Suprapubic skin (tissue), 4 donors: ENCODE measurements around the gene DAZ4. TPM values are rescaled to one million over a fixed set of nuclear protein-coding genes. Genes with fewer than 3 reads are reported as not detected.
"Not testable (repeated sequence)": the region's sequence is repeated elsewhere in the genome, so short reads cannot be mapped to it uniquely, and the experiment has no call there.

ENCODE experiments used
- DNase-seq, 2 donors: peaks; one replicate each; pipeline ENCODE4 v3.0.0-alpha.2; 2019; ENCODE audit warnings: low spot score in 2 of 2
- H3K27ac ChIP-seq: fragments of 200-600 bp; sonication (generic); one replicate; pipeline ENCODE4 v1.5.1; 2019
- H3K27me3 ChIP-seq: fragments of 200-600 bp; sonication (generic); one replicate; pipeline ENCODE4 v1.5.1; 2019
- H3K36me3 ChIP-seq: fragments of 200-600 bp; sonication (generic); one replicate; pipeline ENCODE4 v1.5.1; 2019
- H3K4me1 ChIP-seq: fragments of 200-600 bp; sonication (generic); one replicate; pipeline ENCODE4 v1.5.1; 2019
- H3K4me3 ChIP-seq: fragments of 200-600 bp; sonication (generic); one replicate; pipeline ENCODE4 v1.5.1; 2019; ENCODE audit warnings: mild to moderate bottlenecking
- H3K9me3 ChIP-seq: fragments of 200-600 bp; sonication (generic); one replicate; pipeline ENCODE4 v1.5.1; 2019
- WGBS: methylation state at CpG from one replicate; pipeline ENCODE4 v1.1.5; 2018; 5-methylcytosine and 5-hydroxymethylcytosine counted together
- total RNA-seq, 4 donors: library from RNA; depleted of rRNA; stranded (reverse); fragments of >200 nt; gene quantifications; one replicate each; pipeline ENCODE4 v1.1.0, GENCODE V29; 2016

The DAZ4 gene, protein sequence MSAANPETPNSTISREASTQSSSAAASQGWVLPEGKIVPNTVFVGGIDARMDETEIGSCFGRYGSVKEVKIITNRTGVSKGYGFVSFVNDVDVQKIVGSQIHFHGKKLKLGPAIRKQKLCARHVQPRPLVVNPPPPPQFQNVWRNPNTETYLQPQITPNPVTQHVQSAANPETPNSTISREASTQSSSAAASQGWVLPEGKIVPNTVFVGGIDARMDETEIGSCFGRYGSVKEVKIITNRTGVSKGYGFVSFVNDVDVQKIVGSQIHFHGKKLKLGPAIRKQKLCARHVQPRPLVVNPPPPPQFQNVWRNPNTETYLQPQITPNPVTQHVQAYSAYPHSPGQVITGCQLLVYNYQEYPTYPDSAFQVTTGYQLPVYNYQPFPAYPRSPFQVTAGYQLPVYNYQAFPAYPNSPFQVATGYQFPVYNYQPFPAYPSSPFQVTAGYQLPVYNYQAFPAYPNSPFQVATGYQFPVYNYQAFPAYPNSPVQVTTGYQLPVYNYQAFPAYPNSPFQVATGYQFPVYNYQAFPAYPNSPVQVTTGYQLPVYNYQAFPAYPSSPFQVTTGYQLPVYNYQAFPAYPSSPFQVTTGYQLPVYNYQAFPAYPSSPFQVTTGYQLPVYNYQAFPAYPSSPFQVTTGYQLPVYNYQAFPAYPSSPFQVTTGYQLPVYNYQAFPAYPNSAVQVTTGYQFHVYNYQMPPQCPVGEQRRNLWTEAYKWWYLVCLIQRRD
- under 1 TPM in 2 of 4 donors, not detected in 2; 0.42 to 0.85 TPM for total RNA-seq

DNA sequence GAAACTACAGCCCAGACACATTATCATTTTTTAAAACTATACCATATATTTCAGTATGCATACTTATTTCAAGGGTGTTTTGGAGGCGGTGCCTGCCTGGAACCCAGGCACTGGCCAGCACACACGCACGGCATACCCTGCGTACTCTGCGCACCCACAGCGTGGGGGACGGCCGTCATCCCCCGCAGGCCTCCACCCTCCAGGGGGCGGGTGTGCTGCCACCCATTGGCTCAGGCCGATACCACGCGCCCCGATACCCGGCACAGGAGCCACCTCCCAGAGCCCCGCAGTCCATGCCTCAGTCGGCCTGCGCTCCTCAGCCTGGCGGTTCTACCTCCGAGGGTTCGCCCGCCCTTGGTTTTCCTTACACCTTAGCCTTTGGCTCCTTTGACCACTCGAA is at the start of gene DAZ4:
Gene DAZ4 (plus strand): TSS at position 301 of the 400 bp plus-strand sequence. CDS start 208 bp downstream, outside the sequence.
- H3K9me3 ChIP-seq, H3K4me1 ChIP-seq, H3K36me3 ChIP-seq, H3K27ac ChIP-seq, DNase-seq, H3K4me3 ChIP-seq, H3K27me3 ChIP-seq: not testable (repeated sequence)
- WGBS, result no CpG with 5 or more reads among the region's 23 CpGs

DNA sequence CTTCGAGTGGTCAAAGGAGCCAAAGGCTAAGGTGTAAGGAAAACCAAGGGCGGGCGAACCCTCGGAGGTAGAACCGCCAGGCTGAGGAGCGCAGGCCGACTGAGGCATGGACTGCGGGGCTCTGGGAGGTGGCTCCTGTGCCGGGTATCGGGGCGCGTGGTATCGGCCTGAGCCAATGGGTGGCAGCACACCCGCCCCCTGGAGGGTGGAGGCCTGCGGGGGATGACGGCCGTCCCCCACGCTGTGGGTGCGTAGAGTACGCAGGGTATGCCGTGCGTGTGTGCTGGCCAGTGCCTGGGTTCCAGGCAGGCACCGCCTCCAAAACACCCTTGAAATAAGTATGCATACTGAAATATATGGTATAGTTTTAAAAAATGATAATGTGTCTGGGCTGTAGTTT is 20.4 kb upstream of the DAZ4 start, which contains the start of gene DAZ3:
Gene DAZ3 (minus strand): TSS at position 101 of the 400 bp plus-strand sequence. CDS start 208 bp downstream, outside the sequence.
- not testable (repeated sequence) for H3K36me3 ChIP-seq, DNase-seq, H3K4me3 ChIP-seq, H3K27ac ChIP-seq, H3K27me3 ChIP-seq, H3K9me3 ChIP-seq, H3K4me1 ChIP-seq
- WGBS, result no CpG with 5 or more reads among the region's 23 CpGs

DNA sequence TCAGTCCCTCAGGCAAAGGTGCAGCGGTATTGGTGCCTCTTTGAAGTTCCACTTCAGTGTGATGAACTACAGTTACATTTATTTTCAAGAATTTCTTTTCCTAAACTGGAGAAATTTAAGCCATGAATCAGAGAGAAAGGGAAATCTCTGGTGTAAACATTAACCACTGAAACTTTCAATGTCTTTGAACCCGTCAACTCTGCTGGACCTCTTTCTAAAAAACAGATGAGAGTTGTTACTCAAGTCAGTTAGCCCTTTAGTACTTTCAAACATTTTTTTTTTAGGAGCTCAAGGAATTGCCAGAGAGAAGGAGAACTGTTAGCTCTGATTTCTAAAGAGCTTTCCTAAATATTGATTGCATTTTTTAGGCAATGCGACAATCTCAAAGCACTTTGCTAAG is 11.9 kb upstream of the DAZ4 start:
- H3K36me3 ChIP-seq, H3K27me3 ChIP-seq, H3K9me3 ChIP-seq, H3K4me1 ChIP-seq, DNase-seq, H3K27ac ChIP-seq, H3K4me3 ChIP-seq: not testable (repeated sequence)
- whole genome bisulfite sequencing, result no CpG with 5 or more reads among the region's 3 CpGs

DNA sequence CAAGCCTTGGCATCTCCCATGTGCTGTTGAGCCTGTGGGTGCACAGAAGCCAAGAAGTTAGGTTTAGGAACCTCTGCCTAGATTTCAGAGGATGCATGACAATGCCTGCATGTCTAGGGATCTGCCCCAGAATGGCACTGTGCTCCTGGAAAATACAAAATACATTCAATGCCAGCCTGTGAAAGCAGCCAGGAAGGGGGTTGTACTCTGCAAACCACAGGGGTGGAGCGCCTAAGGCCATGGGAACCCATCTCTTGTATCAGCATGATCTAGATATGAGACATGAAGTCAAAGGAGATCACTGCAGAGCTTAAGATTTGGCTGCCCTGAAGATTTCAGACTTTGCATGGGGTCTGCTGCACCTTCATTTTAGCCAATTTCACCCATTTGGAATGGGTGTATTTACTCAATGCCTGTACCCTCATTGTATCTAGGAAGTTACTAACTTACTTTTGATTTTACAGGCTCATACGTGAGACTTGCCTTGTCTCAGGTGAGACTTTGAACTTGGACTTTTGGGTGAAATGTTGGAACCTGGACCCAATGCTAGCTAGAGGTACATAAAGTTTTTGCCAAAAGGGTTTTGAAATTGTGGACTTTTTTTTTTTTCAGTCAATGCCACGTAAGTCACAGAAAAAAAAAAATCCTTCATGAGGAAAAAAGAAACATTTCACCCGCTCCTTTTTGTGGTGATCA is 9.4 kb upstream of the DAZ4 start:
- no CpG with 5 or more reads among the region's 4 CpGs for WGBS
- not testable (repeated sequence) for H3K36me3 ChIP-seq, H3K9me3 ChIP-seq, H3K4me3 ChIP-seq, H3K27me3 ChIP-seq, H3K27ac ChIP-seq, H3K4me1 ChIP-seq, DNase-seq

DNA sequence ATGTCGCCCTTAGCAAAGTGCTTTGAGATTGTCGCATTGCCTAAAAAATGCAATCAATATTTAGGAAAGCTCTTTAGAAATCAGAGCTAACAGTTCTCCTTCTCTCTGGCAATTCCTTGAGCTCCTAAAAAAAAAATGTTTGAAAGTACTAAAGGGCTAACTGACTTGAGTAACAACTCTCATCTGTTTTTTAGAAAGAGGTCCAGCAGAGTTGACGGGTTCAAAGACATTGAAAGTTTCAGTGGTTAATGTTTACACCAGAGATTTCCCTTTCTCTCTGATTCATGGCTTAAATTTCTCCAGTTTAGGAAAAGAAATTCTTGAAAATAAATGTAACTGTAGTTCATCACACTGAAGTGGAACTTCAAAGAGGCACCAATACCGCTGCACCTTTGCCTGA is 8.7 kb upstream of the DAZ4 start:
- DNase-seq, H3K4me1 ChIP-seq, H3K27me3 ChIP-seq, H3K36me3 ChIP-seq, H3K27ac ChIP-seq, H3K9me3 ChIP-seq, H3K4me3 ChIP-seq: not testable (repeated sequence)
- no CpG with 5 or more reads among the region's 4 CpGs for WGBS

Other genes with a start within 250 kb of the DAZ4 start
- 1 to 10 TPM in 1 of 4 donors, under 1 TPM in 1, not detected in 2; 0.81 to 1.1 TPM for gene BPY2B, start 215.9 kb upstream of the DAZ4 start, total RNA-seq
- 1 to 10 TPM in 2 of 4 donors, not detected in 2; 2.1 to 2.7 TPM for gene DAZ3, start 20.5 kb upstream of the DAZ4 start, total RNA-seq
- 1 to 10 TPM in 1 of 4 donors, under 1 TPM in 1, not detected in 2; 0.81 to 1.1 TPM for gene BPY2C, start 218.2 kb downstream of the DAZ4 start, total RNA-seq